ENCODE results near the gene MLEC. TPM values are rescaled to one million over a fixed set of nuclear protein-coding genes. Genes with fewer than 3 reads are reported as not detected.
A peak's percentile ranks its signal among the peaks of the same experiment; 100 is the strongest.

The MLEC gene
- 193 TPM for polyA plus RNA-seq (ENCODE audit: insufficient read length)
- long read RNA-seq, donor 1, full-length matches to known transcripts: 58 of 77 reads
- long read RNA-seq, donor 1, partial matches to known transcripts: 19 of 77 reads
- long read RNA-seq, donor 1, other reads (novel, unspliced or antisense): 0 of 77 reads
- long read RNA-seq, donor 2, full-length matches to known transcripts: 52 of 90 reads
- long read RNA-seq, donor 2, partial matches to known transcripts: 38 of 90 reads
- long read RNA-seq, donor 2, other reads (novel, unspliced or antisense): 0 of 90 reads
- long read RNA-seq, donor 3, full-length matches to known transcripts: 38 of 87 reads
- long read RNA-seq, donor 3, partial matches to known transcripts: 49 of 87 reads
- long read RNA-seq, donor 3, other reads (novel, unspliced or antisense): 0 of 87 reads
- long read RNA-seq, donor 4, full-length matches to known transcripts: 7 of 7 reads
- long read RNA-seq, donor 4, partial matches to known transcripts: 0 of 7 reads
- long read RNA-seq, donor 4, other reads (novel, unspliced or antisense): 0 of 7 reads
- long read RNA-seq, donor 5, full-length matches to known transcripts: 62 of 62 reads
- long read RNA-seq, donor 5, partial matches to known transcripts: 0 of 62 reads
- long read RNA-seq, donor 5, other reads (novel, unspliced or antisense): 0 of 62 reads
- long read RNA-seq, donor 6, full-length matches to known transcripts: 57 of 94 reads
- long read RNA-seq, donor 6, partial matches to known transcripts: 37 of 94 reads
- long read RNA-seq, donor 6, other reads (novel, unspliced or antisense): 0 of 94 reads
- long read RNA-seq, donor 7, full-length matches to known transcripts: 54 of 96 reads
- long read RNA-seq, donor 7, partial matches to known transcripts: 42 of 96 reads
- long read RNA-seq, donor 7, other reads (novel, unspliced or antisense): 0 of 96 reads
- long read RNA-seq, donor 8, full-length matches to known transcripts: 21 of 28 reads
- long read RNA-seq, donor 8, partial matches to known transcripts: 7 of 28 reads
- long read RNA-seq, donor 8, other reads (novel, unspliced or antisense): 0 of 28 reads

- DNase-seq: peak; percentile 97
Measured at GRCh38 chr12:120686690-120687577, at the start of gene MLEC. TSS of gene MLEC (plus strand) at chr12:120687149. CDS start at chr12:120687297, 148 bp downstream.

DNA sequence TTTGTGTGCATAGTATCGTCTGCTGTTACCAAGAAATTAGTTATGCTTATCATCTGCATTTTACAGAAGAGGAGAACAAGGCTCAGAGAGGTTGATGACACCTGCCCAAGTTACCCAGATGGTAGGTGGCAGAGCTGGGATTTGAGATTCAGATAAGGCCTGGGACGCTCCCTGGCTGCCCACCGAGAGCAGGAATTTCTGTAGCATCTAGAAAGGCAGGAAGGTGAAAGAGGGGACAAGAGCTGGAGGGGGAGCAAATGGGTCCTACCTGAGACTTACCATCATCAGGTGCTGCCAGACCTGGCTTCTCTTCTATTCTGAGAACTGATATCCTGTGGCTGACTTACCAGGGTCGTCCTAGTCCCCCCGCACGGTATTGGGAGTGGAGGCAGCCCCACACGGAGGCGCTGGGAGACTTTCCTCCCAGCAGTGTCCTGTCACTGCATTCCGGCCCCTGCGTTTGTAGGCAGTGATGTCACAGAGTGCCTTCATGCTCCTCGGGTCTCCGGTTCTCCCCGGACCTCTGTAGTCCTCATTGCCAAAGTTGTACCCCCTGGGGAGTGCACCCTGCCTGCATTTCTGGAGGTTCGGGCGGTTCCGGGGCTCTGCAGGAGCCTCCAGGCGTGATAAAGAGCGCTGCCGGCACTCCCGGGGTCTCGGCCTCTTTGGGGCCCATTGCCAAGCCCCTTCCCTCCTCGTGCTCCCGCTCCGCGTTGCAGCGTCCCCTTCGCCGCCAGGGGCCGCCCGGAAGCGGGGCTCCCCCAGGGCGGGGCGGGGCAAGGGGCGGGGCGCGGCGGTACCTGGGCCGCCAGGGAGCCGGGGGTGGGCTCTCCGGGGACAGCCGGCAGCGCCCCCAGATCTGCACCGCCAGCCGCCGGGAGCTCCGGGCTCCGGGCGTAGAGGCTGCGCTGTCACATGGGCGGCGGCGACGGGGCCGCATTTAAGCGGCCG lies 46.9 kb upstream of the MLEC start, which contains the start of gene CABP1:
Gene CABP1, plus strand, starts transcription at position 856 of the 951 bp plus-strand sequence. Its CDS starts 60 bp downstream, at position 916.
- no peak for DNase-seq

GRCh38 chr12:120640861-120641833 lies 45.8 kb upstream of the MLEC start:
- peak; percentile 64 for DNase-seq

DNA sequence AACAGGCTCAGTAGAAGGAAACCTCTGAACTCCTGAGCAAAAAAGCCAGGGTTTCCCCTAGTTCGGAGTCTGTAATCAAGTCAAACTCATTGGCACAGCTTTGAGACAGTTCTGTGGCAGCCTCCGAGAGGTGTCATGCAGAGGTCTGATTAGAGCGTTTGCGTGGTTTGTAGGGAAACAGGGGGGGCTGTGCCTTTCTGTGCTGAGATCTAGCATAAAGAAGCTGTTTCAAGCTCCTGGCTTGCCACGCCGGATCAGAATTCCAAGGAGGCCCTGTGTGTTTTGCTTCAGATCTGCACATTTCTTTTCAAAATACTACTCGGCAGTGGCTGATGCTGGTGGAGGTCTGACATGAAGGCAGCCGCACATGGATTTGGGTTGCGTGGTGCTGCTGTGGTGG lies 44.8 kb upstream of the MLEC start:
- no peak for DNase-seq

DNA sequence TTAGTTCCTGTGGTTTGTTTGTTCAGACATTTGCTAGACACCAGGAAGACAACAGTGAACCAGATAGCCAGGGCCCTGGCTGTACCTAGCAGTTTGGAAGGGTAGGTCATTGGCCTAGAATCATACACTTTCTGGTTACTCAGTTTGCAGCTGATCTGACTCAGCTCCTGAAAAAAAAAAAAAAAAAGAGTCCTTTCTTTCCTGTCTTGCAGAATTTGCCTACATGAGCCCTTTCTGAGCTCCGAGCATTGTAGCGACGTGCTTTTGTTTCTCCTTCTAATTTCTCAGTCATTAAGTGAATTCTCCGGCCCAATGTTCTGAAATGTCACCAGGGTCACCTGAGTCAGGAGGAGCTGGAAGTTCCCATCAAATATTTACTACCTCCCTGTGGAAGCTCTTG lies 44.1 kb upstream of the MLEC start:
- DNase-seq: no peak

GRCh38 chr12:120643574-120643973 lies 43.4 kb upstream of the MLEC start:
- no peak for DNase-seq

- no peak for DNase-seq
Measured at GRCh38 chr12:120646044-120646443, 40.9 kb upstream of the MLEC start.

DNA sequence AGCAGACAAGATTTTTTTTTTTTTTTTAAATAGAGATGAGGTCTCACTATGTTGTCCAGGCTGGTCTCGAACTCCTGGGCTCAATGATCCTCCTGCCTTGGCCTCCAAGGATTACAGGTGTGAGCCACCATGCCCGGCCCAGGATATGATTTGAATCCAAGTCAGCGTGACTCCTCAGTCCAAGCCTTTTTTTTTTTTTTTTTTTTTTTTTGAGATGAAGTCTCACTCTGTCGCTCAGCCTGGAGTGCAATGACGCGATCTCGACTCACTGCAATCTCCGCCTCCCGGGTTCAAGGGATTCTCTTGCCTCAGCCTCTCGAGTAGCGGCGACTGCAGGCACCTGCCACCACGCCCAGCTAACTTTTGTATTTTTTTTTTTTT lies 39.6 kb upstream of the MLEC start:
- no peak for DNase-seq

- DNase-seq: no peak
Measured at GRCh38 chr12:120649442-120650232, 37.3 kb upstream of the MLEC start.

DNA sequence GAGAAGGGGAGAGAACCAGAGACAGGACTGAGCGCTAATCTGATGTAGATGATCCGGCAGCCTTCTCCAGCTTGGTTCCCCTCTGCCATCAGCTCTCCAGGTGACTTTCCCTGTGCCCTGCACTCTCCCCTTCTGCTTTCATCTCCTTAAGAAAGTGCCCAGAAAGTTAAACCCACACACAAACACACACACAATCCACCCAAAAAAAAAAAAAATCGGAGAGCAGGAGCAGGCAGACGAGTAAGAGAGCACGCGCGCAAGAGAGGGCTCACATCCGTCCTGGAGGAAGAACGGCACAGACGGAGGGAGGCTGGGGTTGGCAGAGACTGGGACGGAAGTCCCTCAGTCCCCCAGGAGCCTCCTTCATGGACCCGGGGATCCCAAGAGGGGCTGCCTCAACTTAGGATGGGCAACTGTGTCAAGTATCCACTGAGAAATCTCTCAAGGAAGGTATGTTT lies 36.7 kb upstream of the MLEC start:
- no peak for DNase-seq

DNA sequence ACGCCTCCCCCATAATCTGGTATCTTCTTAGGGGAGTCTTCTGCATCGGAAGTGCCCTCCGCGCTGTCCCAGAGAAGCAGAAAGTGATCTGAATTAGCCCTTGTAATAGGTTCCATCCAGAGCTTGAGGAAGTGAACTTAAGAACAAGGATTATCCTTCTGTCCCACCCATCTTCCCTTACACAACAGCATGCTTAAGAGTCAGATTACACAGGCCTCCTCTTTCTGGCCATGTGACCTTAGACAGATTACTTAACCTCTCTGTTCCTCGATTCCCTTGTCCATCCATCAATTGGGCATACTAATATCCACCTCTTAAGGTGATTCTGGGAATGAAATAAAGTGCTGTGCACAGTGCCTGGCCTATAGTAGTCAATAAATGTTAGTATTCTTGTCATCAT lies 35.1 kb upstream of the MLEC start:
- no peak for DNase-seq

DNA sequence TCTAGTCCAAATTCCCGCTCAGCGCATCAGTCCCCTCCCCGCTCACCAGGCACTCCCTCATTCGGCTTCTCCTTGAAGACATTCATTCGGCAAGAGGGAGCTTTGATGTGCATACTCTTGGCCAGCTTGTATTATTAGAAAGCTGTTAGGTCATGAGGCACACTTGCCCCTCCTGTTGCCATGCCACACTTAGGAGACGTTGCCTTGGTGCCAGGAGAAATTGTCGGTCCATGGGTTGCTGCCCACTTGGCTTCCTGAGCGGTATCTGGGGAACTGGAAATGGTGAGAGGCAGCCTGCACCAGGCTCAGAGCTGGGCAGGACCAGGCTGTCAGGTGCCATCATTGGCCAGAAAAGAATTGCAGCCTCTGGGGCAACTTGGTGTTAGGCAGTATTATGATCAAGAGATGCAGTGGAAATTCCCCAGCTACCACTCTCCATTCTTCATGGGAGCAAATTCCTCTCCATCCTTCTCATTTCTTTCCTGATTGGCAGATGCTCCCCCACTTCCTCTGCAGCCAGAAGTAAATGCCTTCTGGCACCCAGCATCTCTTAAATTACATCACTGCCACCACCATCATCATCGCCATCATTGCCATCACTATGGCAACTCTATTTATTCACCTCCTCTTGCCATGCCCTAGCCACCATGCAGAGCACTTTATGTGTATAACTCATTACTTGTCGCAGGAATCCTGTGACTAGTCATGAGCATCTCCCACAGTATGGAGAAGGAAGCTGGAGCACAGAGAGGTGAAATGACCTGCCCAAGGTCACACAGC lies 34.1 kb upstream of the MLEC start:
- DNase-seq: no peak

DNA sequence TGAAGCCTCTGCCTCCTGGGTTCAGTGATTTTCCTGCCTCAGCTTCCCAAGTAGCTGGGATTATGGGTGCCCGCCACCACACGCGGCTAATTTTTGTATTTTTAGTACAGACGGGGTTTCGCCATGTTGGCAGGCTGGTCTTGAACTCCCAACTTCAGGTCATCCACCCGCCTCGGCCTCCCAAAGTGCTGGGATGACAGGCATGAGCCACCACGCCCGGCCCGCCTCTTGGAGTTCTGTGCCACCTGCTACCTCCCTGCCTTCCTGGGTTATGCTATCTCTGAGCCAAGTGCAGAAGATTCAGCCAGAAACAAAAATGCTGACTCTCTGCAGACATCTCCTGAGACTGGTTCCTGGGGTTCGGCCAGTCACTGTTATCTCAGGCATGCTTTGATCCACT lies 33.3 kb upstream of the MLEC start:
- no peak for DNase-seq

DNA sequence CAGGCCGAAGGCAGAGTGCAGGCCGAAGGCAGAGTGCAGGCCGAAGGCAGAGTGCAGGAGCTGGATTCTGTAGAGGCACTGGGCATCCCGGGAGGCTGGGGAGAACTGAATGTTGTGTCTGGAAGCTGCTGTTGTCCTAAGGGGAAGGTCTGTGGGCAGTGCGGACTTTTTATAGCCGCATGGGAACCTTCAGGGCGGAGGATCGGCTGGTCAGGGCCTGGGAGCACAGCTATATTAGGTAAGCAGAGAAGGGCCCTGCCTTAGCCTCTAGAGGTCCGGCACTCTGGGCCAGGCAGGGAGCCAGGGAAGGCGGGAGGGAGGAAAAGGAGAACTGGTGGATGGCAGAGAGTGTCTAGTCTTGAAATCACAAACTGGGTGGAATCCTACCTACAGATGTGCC lies 32.3 kb upstream of the MLEC start:
- DNase-seq: no peak

GRCh38 chr12:120656008-120656407 lies 30.9 kb upstream of the MLEC start:
- DNase-seq: no peak

- no peak for DNase-seq
Measured at GRCh38 chr12:120658286-120659150, 28.4 kb upstream of the MLEC start.
